Prostate gland (tissue), 2 donors: ENCODE data around the gene FZD8.

Experiments used
- CTCF ChIP-seq, 4 experiments: fragments of 200-600 bp in 2 of 4; fragments of 450-650 bp in 2 of 4; sonication (generic) in 2 of 4; IDR thresholded peaks; 1 replicate in 3 of 4; 2 replicates in 1 of 4; pipeline ENCODE4 v1.5.1; 2016 to 2019; ENCODE audit warnings: antibody characterized with exemption in 4 of 4, mild to moderate bottlenecking in 2 of 4, moderate library complexity in 2 of 4
- POLR2A ChIP-seq: fragments of 450-650 bp; IDR thresholded peaks from one replicate; pipeline ENCODE4 v1.6.1; 2016; ENCODE audit warnings: antibody characterized with exemption, mild to moderate bottlenecking

DNA sequence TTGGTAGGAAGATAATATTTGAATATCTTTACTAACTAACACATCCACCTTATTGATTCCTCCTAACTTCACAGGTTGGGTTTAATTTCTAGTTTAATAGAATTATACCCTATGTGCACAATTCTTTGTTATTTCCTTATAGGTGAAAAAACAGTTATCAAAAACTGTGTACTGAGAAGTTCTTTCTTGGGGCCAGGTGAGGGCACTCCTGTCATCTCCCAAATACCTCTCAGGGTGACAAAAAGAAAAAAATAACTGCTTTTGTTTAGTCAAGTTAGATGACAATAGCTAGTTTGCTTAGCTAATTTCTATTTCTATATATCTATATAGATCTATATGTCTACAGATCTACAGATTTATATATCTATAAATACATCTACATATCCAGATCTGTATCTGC is 10.1 kb downstream of the FZD8 start:
- TF ChIP-seq CTCF (IDR thresholded peaks at IDR 0.05) (no peak), POLR2A (no peak)
